Renal cortex interstitium (tissue), 11 donors: ENCODE measurements around the gene FOXN3. TPM values are rescaled to one million over a fixed set of nuclear protein-coding genes. Genes with fewer than 3 reads are reported as not detected.

Source experiments
- DNase-seq, 11 donors: peaks; one replicate each; pipeline ENCODE4 v3.0.0-alpha.2; 2013; ENCODE audit warnings: low read depth in 9 of 11, low spot score in 4 of 11; ENCODE audit errors: extremely low read depth in 1 of 11
- polyA plus RNA-seq, 3 donors: library from polyadenylated mRNA; unstranded; fragments of 120-200 nt; gene quantifications; one replicate each; pipeline ENCODE4 v1.2.1, GENCODE V29; 2013; ENCODE audit not compliant: insufficient read length in 3 of 3

FOXN3 gene
- polyA plus RNA-seq, 3 donors: 30.8 to 32.3 (median 31.1) TPM

DNA sequence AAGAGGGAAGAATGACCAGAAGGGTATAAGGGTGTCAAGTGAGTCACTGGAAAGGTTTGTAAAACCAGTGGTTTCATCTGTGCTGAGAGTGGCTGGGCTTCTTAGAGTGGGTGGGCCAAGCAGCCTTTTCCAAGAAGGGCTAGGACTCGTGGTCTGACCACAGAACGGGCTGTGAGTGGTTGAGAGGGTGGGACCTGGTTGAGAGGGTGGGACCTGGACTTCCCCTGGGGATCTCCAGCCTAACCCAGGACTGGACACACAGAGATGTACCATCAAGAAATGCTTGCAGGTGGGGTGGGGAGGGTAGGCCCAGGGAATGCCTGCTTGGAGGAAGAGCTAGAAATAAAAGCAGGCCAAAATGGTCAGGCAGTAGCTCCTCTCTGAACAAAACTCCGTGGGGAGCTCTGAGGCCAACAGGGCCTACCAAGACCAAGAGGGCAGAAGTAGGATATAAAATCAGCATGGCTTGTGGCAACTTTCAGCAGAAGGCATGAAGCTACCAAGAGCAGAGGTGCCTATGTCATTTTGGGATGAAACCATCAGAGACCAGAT is 140.5 kb downstream of the FOXN3 start:
- DNase-seq: no peak

DNA sequence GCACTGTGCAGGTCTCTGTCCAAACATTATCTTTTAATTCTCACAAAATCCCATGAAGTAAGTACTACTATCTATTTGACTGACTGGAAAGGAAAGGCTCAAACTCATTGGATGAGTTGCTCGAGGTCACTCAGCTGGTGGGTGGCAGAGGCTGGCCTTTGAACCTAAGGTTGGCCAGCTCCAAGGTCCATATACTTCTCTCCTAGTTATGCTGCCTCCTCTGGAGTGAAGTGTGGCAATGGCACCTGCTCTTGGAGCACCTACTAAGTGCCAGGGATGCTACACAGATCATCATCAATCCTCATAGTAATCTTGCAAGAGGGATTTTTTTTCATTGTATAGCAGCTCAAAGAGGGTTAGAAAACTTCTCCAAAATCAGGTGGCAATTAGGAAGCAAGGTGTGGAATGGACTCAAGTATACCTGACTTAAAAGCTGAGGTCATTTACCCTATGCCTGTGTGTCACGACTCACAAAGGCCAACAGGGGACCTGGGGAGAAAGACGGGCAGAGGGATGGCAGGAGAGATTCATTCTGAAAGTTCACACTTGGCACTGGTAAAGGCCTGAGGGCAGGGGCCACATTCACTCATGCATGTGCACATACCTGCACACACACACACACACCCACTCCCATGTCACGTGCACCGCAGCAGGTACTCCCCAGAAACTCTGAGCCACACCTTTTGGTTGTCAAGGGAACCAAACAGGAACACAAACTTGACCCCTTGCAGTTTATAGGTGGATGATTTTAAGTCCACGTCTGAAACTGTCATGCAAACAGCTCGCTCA is 146.4 kb downstream of the FOXN3 start:
- DNase-seq: peak in 7 of 11 donors; percentile 25 to 72 (median 47)

DNA sequence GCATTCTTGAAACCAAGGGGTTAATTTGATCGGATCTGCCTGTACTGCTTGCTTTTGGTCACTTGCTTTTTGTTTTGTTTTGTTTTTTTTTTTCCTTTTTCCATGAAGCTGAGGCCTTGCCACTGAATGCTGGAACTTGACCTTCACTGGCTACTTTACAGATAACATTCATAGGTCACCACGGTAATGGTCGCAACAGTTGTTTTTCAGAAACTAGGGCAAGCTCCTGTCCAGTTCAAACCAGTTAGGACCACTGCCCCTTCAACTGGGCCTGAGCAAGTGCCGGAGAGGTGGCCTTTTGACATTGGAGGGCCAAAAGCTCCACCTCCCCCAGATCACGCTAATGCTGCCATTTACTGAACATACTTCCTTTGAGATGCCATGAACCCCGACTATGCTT is 147.6 kb downstream of the FOXN3 start:
- DNase-seq: no peak

DNA sequence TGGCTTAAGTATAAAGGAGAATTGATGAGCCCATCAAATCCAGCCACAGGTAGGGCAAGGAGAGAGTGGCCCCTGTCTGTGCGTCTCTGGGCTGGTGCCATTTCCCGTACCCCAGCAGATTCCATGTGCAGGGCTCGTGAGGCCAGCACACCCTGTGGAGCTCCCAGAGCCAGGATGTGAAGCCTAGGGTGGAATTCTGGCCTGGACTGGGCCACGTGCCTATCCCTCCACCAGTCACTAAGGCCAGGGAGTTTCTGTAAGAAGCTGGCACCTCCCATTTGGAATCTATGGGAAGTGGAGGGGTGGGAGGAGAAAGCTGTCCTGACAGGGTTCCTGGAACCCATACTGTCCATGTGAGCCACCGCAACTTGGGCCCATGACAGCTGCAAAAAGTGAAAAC is 148.5 kb downstream of the FOXN3 start:
- DNase-seq: no peak

DNA sequence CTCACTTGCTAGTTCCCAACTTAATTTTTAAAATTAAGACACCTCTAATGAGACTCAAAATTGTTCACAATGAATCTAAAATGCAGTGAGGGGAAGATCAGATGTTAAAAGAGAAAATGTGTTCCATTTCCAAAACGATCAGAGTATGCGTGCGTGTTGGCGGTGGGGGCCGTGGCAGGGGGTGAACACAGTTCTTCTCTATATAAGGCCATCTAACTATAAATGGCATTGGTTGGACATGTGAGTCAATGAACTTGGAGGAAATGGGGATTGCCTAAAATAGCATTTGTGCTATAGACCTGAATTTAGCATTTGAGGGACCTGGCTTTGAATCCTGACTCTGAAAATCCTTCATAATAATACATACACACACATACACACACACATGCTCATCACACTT is 149.4 kb downstream of the FOXN3 start:
- DNase-seq: no peak

DNA sequence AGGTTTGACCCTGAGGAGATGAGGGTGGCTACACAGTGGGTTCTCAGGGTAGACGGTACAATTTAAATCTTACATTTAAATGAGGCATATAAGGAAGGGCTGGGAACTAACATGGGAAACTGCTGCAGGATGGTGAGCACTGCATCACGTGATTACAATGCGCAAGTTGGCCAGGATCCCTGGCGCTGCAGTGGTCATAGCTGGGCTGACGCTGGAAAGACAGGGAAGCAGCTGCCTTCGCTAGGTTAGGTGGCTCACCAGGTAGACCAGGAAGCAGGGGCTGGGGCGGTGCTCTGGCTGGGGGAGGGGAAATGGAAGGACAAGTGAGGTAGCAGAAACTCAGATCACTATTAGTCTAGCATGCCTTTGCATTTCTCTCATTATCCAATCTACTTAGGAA is 149.9 kb downstream of the FOXN3 start:
- no peak for DNase-seq

DNA sequence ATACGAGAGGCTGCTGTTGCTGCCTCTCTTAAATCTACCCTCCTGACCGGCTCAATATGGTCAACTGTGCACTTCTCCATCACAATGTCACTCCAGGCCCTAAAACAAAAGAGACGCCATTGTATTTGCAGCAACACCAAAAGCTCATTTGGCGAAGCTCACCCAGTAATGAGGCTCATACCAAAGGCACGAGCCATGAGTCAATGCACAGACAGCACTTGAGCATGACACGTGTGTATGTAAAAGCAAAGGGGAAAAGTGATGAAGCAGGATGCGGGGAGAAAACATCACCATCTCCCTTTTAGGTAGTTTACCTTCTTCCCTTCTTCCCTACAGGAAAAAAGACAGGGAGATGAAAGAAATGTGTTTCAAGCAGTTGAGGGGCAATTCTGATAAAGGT is 150.3 kb downstream of the FOXN3 start:
- no peak for DNase-seq

DNA sequence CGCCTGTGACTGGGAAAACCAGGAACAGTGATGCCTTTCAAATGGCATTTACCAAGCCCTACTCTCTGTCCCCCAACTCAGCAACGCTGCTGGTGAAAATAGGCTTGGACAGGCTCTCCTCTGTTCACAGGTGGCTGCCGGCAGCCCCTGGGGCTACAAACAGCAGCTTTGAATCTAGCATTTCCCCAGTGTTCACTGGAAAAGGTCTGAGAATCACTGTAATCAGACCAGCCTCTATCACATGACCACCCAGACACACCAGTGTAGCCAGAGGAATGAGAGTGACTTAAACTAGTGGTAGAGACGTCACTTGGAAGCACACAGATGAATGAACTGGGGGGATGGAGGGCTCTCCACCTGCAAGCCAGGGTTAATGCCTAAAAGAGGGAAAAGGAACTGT is 151.8 kb downstream of the FOXN3 start:
- no peak for DNase-seq

DNA sequence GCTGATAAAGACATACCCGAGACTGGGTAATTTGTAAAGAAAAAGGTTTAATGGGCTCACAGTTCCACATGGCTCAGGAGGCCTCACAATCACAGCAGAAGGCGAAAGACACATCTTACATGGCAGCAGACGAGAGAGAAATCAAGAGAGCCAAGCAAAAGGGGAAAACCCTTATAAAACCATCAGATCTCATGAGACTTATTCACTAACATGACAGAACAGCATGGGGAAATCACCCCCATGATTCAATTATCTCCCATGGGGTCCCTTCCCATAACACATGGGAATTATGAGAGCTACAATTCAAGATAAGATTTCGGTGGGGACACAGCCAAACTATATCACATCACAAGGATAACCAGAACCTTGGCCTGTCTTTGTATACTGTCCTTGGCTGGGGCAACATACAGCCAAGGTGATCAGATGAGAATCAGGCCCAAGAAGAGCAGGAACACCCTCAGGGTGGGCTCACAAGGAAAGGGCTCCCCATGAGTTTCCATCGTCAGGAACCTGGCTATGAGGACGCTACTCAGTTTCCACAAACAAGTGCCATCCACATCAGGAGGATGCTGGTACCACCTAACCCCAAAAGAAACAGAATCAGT is 152.7 kb downstream of the FOXN3 start:
- DNase-seq: no peak

DNA sequence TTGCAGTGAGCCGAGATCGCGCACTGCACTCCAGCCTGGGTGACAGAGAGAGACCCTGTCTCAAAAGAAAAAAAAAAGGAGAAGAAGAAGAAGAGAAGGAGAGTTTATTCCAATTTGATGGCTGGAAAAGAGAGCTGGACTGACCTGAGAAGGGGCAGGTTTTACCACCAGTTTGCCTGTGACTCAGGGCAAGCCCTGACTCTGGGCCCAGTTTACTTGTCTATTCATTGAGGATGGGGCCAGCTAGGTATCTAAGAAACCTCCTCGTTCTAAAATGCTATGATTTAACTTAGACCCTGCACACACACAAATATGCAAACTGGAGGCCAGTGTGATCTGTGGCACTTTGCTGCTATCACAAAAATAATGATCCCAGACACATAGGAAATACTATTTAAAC is 155.0 kb downstream of the FOXN3 start:
- no peak for DNase-seq

DNA sequence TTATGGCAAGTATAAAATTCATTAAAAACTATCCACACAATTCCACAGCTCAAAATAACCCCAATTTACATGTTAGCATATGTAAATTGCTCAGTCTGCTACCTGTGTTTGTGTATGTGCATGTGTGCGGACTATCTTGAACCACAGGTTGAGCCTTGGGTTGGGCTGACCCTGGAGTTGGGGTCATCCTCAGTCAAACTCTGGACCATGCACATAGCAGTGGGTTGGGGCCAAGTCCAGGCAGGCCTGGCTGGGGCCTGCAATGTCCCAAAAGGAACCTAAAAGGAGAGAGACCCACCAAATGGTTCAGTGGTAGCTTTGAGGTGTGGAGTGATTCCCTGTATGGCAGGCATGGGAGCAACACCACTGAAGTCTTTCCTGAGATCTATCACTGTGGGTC is 156.1 kb downstream of the FOXN3 start:
- no peak for DNase-seq

DNA sequence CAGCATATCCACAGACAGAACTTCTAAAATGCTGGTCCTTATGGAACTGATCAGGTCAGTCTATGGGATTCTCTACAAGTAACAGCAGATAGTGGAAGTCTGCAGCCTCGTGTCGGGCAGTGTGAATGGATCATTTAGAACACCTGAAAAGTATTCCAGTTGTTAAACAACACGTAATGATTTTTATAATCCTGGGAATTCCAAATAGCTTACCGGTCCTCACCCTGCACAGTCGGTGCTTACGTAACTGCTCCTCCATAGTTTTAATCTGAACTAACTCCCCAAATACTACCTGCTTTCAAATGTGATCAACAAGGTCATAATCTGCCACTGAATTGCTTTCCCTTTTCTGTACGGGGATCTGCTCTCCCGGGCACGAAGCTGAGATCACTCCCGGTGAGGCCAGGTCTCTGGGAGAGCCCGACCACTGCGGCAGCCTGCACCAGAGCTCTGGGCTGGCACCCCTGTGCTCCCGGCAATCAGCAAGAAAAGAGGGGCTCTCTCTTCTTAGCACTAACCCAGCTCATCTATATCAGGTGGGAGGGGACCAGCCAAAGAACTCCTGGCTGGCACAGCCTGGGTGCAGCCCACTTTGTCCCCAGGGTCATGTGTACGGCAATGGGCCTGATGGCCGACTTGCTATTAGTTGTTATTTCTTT is 157.0 kb downstream of the FOXN3 start:
- no peak for DNase-seq

DNA sequence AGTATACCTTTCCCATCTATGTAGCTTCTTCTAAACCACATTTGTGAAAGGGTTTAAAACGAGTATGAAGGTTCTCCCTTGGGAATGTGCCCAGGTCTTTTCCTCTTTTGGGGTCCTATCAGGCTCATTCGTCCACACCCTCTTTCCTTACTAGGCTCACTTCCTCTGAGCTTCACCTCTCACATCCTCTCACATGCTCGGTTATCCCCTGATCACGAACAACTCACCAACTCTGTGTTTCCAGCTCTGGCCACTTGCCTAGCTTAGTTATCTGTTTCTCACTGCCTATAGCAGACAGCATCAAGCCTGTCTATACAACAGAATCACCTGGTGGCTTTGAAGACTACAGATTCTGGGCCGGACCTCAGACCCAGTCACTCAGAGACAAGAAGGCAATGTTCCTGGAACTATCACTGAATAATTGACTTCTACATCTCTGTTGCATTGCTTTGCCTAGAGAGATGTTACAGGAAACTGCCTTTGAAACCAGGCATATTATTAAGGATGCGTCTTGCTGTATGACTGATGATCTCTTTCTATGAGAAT is 158.2 kb downstream of the FOXN3 start:
- no peak for DNase-seq

DNA sequence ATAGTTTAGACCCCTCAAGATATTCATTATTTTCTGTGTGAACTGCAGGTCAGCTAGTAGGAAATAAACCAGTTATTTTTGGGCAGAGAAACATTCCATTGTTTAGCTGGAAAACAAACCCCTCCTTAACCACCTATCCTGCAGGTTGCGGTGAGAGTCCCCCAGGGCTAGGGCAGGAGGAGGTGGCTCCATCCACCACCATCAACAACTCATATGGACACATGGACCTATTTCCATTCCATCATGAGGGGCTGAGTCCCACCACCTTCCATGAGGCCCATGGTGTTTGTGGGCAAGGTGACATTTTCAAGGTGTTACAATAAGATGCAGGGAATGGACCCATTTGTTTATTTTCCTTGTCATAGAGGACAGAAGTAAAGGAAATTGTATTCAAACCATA is 160.1 kb downstream of the FOXN3 start:
- DNase-seq: no peak

DNA sequence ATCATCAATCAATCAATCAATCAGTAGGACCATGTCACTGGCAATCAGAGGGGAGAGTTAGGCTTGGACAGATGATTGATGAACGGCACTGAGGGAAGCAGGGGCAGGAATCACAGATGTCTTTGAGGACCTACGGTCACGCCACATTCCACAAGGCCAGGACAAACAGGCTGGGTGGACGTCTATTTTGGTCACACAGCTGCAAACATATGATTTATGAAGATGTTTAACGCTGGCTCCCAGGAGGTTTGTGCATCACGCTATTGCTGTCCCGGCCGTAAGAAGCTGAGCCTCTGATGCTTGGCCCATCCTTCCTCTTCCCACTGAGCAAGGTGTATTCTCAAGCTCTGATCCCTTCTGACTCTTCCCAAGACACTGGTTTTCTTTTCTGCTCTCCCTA is 160.8 kb downstream of the FOXN3 start:
- DNase-seq: no peak

DNA sequence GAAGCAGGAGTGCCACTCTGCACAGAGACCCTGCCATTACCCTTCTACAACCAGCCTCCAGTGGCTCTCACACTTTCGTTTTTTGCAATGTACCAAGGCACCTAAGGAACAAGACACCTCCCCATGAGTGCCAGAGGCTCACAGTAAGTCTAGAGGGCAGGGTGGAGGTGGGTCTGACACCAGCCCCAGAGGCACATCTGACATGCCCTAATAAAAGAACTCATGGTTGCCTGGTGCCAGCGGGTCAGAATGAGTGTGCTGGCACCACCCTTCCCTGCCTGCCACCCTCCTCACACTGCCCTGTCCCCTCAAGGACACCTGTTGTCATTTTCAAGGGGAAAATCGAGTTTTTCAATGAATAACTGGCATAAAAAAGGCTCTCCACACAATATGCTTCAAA is 161.2 kb downstream of the FOXN3 start:
- no peak for DNase-seq

DNA sequence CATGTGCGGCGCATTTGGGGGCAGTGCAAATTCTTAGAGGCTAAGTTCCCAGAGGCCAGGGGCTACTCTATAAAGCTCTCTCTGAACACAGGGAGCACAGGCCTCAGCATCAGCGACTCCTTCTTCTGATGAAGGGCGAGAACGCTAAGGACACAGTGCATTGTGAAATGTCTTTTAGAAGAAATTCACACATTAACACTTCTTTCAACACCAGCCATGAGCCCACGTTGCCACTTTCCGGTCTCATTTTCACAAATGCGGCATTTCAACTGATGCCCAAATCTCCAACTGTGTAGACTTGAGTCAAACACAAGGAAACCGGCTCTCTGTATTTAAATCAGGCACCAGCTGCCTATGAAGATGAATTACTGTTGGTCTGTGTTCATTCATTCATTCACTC is 162.0 kb downstream of the FOXN3 start:
- DNase-seq: no peak

DNA sequence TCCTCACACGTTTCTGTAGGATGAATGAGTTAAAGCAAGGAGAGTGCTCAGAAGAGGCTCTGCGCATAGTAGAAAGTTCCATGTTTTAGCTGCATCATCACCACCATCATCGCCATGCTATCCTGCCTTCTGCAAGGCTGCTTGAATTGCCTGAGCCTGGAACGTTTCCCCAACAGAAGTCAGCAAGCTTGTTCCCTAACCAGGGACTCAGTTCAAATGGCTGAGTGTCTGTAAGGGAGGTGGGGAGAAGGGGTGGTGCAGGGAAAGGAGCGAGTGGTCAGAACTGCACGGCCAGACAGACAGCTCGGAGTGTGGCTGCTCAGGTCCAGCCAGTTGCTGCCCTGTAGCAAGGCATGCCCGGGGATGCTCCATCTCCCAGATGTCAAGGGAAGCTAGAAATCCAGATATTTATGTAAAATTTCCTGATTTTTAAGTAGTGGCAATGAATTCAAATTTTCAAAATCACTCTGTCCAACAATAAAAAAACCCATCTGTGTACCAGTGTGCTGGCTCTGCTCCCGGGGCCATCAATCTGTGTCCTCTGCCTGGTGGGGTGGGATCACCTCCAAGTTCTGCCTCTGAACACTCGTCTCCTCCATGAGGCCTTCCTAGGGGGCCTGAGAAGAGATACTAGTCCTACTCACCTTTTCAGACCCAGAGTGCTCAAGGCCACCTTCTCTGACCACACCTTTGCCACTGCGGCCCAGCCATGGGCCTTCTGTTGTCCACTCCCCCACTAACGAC is 162.7 kb downstream of the FOXN3 start:
- no peak for DNase-seq

DNA sequence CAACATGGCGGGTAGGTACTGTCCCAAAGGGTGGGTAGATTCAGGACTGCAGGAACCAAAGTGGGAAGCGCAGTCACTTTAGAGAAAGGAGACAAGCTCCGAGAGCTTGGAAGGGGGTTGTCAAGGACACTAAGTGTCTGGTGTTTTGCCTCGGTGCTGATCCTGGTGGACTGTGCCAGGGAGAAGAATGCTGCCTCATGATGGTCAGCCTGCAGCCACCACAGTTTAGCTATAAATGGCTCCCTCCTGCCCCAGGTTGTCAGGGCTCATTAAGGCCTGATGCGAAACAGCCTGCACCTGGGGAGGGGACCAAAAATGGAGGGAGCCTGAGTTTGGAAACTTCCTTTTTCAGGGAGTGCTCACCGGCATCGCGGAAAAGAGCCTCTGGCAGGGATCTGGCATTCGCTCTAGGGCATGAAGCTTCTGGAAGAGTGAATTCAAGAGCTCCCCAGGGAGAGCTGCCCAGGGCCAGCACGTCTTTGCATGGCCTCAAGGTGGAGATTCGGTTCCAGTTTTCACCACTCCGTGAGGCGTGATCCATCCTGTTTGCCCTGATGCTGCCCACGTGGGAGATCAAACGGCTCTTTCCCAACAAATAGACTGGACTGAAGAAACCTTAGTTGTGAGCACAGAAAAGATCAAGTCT is 164.0 kb downstream of the FOXN3 start:
- no peak for DNase-seq
